ENCODE measurements around the gene PNKP.
A peak's percentile ranks its signal among the peaks of the same experiment; 100 is the strongest.

The PNKP gene

DNA sequence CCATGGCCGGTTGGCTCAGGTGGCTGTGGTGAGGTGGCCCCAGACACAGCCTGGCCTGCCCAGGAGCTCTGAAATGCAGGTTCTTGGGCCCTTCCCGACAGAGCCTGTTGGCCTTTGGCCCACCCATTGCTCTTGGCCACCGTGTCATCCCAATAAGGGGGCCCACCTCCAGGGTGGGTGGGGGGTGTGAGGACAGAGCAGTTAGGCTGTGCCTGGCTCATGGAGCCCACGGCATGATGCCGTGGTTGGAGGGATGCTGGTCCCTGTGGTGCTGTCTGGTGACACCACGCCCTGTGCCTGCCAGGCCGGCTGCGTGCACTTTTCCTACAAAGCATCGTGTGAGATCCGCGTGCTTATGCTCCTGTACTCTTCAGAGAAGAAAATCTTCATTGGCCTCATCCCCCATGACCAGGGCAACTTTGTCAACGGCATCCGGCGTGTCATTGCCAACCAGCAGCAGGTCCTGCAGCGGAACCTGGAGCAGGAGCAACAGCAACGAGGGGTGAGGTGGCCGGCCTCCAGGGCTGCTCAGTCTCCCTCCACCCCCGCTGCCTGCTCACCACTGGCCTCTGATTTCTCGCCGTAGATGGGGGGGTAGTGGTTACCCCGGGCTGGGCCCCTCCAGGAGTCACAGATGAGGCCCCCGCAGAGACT is 7.6 kb downstream of the PNKP start:
- no peak for DNase-seq (ENCODE audit: low spot score)

DNA sequence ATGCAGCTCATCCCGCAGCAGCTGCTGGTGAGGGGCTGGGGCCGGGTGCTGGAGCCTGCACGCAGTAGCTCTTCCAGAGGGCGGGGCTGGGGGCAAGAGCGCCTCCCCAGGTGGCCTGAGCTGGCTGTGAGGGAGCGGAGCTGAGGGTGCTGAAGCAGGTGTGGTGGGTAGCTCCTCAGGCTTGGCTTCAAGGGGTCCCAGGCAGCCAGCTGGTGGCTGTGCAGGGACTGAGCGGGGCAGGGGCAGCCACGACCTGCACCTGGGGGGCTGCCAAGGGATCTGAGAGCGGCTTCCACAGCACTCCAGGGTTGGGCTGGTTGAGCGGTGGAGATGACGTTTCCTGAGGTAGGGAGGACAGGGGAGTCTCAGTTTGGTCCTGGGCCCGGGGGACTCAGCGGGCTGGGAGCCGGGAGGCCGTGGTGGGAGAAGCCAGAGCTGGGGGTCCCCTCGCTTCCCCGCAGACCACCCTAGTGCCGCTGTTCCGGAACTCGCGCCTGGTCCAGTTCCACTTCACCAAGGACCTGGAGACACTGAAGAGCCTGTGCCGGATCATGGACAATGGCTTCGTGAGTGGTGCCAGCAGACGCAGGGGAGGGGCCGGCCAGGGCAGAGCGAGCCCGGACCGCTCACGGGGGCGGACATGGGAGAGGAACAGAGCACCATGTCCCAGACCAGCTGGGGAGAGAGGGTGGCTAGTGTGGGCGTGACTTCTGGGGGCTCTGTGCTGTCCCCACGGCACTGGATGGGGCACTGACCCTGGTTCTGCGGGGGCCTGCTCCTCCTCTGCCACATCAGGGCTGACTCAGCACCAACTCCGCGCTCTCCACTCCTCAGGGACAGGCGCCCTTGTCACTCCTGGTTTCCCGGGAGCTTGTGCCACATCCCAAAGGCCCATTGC is 9.0 kb downstream of the PNKP start:
- DNase-seq (ENCODE audit: low spot score), result no peak

DNA sequence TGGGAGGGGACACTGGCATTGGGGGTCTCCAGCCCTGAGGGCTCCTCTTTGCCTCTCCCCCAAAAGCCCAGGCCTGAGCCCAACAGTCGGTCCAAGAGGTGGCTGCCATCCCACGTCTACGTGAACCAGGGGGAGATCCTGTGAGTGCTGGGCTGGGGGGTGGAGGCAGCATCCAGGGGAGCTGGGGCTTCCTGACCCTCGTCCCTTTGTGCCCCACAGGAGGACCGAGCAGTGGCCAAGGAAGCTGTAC is 9.6 kb downstream of the PNKP start:
- DNase-seq (ENCODE audit: low spot score), result no peak

DNA sequence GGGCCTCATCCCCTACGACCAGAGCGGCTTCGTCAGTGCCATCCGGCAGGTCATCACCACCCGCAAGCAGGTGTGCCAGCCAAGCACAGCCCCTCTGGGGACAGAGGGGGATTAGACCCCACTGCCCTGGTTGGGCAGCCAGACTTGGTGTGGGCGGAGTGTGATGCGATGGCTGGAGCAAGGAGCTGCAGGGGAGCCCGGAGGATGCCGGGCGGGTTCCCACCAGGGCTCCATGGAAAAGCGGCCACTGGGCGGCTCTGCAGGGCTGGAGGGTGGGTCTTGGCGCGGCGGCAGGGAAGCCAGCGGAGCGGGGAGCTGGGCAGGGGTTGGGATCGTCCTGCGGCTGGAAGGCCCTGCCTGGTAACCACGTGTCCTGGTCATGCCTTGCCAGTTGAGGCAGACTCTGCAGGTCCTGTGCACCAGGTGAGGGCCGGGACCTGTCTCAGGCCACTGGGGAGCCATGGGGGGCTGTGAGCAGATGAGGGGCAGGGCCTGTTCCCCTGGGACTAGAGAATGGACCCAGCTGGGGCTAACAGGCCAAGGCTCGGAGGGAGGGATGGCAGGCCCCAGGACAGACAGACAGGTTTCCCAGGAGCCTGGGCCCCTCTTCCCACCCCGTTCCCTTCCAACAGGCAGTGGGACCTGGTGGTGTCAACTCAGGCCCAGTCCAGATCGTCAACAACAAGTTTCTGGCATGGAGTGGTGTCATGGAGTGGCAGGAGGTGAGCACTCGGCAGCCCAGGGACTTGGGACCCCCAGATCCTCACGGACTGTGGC is 10.1 kb downstream of the PNKP start:
- peak; percentile 61 for DNase-seq (ENCODE audit: low spot score)

DNA sequence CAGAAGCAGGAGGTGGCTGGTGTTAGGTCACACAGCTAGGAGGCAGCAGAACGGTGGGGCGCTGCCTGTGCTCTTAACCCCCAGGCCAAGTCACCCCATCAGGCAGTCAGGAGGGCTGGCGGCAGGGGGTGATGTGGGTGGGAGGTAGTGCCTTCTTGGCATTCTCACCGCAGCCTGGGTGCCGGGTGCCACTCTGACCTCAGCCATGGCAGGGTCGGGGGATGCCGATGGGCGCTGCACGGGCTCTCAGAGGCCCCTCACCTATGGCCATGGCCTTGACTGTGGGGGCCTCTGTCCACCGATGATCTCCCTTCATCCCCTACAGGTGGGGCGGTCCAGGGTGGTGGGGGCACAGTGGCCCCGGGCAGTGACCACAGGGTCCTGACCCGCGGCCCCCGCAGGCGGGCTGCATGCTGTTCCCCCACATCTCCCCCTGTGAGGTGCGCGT is 10.8 kb downstream of the PNKP start:
- DNase-seq (ENCODE audit: low spot score), result no peak

DNA sequence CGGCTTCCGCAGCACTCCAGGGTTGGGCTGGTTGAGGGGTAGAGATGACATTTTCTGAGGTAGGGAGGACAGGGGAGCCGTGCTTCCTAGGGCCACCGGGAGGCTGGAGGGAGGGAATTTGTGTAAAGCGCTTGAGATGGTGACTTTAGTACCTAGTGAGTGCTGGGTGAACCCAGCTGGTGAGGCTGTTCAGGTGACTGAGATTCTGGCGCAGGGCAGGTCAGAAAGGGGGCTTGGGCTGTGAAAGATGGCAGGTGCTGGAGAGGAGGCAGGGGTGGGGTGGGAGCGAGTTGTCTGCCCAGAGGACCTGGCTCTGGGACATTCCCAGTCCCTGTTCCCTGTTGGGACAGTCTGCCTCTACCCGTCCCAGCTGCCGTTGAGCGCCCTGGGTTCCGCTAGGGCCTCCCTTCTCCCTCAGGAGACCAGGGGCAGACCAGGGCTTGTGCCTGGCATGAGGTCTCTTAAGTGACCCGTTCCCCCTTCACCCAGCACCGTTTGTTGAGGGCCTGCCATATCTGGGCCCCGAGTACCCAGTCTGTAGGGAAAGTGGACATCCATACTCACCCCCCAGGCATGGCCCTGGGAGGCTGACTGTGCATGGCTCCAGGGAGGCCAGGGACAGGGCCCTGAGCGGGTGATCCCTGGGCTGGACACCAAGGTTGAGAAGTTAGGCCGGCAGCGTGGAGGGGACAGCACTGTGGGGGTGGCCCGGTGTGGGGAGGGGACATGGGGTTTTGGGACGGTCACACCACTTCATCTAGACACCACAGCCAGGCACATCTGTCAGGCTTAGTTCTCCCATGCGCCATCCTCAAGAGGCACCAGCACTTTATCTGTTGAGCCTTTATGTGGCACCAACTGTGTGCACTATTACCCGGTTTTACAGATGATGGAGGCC is 11.5 kb downstream of the PNKP start:
- peak; percentile 56 for DNase-seq (ENCODE audit: low spot score)

DNA sequence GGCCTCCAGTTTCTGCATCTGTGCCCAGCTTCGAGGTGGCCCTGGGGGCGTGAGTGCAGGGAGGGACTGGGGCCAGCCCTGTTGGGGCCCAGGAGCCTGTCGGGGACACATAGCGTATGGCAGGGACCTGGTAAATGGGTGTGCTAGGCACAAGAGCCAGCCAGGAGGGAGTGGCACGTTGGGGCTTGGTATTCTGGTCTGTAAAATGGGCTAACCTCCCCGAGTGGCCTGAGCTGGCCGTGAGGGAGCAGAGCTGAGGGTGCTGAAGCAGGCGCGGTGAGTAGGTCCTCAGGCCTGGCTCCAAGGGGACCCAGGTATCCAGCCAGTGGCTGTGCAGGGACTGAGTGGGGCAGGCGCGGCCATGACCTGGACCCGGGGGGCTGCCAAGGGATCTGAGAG is 12.1 kb downstream of the PNKP start:
- no peak for DNase-seq (ENCODE audit: low spot score)

DNA sequence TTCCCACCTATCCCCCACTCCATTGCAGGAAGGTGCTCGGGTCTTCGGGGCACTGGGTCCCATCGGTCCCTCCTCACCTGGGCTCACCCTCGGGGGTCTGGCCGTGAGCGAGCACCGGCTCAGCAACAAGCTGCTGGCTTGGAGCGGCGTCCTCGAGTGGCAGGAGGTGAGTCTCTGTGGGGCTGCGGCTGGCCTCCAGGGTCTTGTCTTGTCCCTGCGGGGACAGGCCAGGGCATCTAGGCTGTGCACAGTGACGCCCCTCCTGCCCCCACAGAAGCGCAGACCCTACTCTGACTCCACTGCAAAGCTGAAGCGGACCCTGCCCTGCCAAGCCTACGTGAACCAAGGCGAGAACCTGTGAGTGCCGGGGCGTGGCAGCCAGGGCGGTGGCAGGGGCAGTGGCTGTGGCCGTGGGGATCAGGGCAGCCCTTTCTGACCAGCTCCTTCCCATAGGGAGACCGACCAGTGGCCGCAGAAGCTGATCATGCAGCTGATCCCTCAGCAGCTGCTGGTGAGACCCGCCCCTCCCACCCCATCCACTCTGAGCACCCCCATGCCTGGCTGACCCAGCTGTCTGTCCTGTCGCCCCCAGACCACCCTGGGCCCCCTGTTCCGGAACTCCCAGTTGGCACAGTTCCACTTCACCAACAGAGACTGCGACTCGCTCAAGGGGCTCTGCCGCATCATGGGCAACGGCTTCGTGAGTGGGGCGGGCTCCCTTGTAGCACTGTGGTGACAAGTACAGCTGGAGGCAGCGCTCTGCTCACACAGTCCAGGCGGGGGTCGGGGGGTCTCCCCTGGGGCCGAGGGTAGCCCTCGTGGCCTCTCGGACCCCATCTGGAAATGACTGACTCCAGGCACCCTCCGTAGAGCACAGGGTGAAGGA is 12.8 kb downstream of the PNKP start:
- DNase-seq (ENCODE audit: low spot score), result no peak

DNA sequence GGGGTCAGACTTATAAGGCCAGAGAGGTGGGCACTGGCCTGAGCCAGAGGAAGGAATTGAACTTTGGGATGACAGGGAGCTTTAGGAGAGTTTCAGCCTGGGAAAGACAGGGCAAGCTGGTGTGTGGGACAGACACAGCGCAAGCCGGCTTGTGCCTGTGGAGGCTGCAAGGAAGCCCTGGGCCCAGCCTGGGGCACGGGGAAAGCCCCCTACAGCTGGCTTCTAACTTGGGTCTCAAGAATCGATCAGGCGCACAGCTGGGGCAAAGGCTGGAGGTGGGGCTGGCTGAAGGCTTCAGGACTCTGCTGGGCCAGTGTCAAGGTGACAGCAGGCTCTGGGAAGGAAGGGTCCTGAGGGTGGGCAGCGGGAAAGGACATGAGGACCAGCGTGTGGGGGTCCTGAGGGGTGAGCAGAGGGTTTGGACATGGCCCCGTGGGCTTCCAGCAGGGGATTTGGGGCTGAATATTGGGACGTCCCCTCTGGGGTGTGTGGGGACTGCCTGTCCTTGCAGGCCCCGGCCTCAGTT is 13.5 kb downstream of the PNKP start:
- DNase-seq (ENCODE audit: low spot score), result no peak

DNA sequence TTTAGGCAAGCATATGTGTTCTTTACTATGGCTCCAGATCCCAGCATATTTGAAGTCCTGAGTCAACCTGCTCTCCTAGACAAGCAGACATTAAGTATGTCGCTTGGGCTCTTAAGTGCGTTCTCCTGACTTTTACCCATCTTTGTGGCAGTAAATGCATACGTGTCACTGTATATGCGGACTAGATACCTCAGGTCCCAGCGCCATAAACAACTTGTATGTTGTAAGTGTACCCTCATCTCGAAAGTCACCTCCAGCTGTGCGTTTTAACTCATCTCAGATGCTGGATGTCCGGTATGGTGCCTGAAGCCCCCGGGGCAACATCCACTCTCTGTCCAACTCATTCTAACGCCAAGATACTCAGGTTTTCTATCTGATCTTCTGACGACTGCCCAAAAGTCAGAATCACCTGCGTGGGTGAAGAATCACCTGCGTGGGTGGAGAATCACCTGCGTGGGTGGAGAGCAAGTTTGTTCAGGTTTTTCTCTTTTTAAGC is 14.7 kb downstream of the PNKP start:
- no peak for DNase-seq (ENCODE audit: low spot score)

DNA sequence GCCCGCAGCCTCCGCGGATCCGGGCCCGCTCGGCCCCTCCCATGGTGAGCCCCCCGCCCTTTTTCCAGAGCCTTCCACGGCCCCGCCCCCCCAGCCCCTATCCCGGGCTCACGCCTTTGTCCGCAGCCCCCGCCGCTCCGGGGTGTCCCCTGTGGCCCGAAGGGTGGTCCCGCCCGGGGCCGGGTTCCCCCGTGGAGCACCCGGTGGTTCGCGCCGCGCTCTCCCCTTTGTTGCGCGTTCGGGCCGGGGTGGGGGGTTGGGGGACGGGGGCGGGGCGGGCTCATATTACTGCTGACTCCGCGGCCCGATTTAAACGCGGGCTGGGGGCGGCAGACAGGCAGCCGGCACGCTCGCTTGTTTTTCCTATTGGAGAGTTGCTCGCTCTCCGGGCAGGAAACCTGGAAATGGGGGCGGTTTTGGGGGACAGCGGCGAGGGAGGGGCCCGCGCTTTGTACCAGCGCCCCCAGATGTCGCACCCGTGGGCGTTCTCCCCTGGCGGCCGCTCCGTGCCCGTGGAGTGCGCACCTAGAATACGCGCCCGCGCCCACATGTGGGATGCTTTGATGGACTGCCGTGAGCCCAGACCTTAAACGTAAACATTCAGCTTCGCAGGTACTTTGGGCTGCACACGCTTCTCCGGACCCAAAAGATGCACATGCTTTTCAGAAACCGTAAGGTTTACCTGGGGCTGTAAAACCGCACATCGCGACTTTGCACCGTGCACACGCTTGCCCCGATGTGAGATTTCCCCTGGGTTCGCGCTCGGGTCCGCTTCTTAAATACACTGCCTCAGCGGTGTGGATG is 15.7 kb downstream of the PNKP start:
- DNase-seq (ENCODE audit: low spot score), result no peak

DNA sequence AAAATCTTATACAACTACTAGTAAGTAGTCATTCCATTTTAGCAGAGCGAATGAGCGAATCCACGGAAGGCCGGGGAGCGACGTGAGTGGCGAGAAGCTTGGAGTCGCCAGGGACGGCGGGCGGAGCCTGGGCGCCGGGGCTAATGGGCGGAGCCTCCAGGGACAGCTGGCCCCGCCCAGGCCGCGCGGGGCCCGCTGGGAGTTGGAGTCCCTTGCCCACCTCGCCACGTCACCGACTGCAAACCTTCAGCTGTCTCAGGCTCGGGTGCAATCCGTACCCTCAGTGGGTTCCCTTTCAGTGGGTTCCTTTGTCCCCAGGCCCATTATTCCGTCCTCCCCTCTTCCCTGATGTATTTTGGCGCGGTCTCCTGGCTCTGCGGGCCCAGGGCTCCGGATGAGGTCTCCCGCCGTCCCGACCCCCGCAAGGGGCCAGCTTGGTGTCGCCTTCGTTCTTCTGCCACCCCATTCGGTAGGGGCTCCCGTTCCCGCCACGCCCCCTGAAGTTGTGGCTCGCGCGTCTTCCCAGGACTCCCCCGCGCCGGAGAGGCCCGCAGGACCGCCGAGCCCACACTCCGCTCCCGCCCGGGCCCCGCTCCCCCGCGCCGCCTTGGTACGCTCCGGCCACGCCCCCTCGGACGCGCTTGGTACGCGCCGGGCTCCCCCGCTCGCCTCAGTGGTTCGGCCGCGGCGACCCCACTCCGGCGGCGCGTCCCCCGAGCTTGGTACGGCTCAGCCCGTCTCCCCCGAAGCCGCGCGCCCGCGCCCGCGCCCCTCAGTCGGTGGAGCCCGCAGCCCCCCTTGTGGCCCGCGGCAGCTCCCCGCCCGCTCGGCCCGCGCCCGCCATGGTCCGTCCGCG is 16.7 kb downstream of the PNKP start, which contains the start of gene PTOV1:
TSS of gene PTOV1 (plus strand) at position 673 of the 856 bp plus-strand sequence.
- peak; percentile 95 for DNase-seq (ENCODE audit: low spot score)

DNA sequence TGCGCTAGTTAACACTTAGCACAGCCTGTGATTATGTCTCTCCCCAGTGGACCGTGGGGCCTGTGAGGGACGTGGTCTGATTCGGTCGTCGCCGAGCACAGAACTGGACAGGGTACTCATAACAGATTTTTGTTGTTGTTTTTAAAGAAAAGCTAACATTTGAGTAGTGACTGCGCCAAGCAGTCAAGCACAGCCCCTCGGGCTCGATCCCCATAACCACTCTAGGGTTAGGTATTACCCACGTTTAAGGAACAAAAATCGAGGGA is 17.2 kb downstream of the PNKP start:
- DNase-seq (ENCODE audit: low spot score), result no peak

DNA sequence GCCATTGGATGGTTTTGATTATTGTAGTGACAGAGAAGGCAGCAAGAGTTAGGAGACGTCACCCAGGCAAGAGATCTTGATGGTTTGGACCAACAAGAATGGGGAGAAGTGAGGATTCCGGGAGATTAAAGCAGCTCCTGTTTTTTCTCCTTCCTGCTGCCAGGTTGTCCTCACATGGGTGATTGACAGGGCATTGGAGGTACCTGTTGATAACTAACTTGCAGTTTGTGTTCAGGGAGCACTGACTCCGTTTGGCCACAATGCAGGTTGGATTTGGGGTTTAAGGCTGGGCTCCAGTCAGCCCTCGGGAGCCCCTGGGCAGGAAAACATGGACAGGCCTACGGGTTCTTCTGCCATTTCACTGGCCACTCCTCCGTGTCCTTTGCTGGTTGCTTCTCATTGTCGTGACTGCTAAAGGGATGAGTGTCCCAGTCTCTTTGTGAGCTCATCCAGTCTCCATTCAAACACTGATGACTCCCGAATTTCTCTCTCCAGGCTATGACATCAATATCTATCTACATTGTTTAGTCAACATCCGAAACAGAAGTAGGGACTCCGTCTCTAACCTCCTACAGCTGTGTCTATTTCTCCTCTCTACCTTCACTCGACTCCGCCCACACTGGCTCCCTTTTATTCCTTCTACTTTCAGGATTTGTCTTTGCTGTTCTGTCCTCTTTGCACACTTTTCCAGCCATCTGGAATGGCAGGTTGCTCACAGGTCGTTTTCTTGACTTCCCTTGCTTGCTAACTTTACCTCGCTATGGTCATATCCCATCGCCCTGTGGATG is 17.7 kb downstream of the PNKP start:
- no peak for DNase-seq (ENCODE audit: low spot score)

DNA sequence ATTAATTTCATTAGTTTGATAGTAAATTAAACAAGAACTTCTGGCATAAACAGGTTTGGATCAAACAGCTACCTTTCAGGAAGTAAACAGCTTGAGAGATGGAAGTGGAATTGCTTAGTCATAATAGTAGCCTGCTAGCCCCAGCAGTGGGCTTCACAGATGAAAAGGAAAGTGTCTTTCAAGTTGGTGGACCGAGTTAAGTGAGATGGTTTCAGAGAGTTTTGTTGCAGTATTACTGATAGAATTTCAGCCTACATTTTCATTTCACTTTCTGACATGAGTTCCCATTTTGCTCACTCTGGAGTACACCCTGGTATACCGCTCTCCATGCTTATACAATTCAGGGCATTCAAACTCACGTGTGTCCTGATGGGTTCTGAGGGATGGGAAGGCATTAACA is 18.4 kb downstream of the PNKP start:
- DNase-seq (ENCODE audit: low spot score), result no peak

DNA sequence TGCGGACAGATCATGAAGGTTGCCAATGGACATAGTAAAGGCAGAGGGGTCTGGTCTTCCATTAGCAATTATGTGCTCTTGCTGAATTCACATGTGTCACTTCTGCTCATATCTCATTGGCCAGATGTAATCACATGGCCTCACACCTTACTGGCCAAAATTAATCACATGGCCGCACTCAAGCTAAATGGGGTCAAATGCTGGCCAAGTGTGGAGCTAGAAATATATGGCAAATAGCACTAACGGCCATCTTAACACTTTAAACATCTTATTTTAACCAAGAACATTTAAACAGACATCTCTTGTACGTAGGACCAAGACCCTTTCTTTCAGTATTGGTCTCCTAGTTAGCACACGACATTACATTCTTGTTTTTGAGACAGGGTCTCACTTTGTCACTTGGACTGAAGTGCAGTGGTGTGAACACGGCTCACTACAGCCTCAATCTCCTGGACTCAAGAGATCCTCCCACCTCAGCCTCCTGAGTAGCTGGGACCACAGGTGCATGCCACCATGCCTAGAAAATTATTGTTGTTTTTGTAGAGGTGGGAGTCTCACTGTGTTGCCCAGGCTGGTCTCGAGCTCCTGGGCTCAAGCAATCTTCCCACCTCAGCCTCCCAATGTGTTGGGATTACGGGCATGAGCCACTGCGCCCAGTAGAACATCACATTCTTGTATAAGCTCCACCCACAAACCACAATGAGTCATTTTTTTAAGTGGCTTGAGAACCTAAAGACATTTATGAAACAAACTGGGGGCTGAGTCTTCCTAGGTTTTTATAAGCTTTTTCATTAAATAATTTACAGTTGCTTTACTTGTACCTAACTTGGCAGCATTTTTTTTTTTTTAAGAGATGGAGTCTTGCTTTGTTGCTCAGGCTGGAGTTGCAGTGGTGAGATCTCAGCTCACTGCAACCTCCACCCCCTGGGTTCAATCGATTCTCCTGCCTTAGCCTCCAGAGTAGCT is 19.4 kb downstream of the PNKP start:
- DNase-seq (ENCODE audit: low spot score), result no peak

DNA sequence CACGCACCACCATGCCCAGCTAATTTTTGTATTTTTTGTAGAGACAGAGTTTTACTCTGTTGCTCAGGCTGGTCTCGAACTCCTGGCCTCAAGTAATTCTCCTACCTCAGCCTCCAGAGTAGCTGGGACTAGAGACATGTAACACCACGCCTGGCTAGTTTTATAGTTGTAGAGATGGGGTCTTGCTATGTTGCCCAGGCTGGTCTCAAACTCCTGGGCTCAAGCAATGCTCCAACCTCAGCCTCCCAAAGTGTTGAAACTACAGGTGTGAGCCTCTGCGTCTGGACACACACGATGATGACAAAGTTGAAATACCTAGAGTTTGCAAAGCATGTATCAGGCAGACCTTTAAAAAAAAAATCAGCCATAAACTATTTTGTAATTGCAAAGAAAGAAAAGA is 21.0 kb downstream of the PNKP start:
- no peak for DNase-seq (ENCODE audit: low spot score)

All from cerebellar cortex (tissue), 1 donor.